GM18511 (cell line): ENCODE data around the gene TRPC1.
"Not testable (repeated sequence)": the region's sequence is repeated elsewhere in the genome, so short reads cannot be mapped to it uniquely, and the experiment has no call there.

Experiments used
- ATAC-seq: cut with Tn5 transposase; IDR thresholded peaks from one replicate; pipeline ENCODE4 v1.9.1; 2021; ENCODE audit warnings: mild to moderate bottlenecking, moderate library complexity; ENCODE audit not compliant: unreplicated experiment

Gene TRPC1

DNA sequence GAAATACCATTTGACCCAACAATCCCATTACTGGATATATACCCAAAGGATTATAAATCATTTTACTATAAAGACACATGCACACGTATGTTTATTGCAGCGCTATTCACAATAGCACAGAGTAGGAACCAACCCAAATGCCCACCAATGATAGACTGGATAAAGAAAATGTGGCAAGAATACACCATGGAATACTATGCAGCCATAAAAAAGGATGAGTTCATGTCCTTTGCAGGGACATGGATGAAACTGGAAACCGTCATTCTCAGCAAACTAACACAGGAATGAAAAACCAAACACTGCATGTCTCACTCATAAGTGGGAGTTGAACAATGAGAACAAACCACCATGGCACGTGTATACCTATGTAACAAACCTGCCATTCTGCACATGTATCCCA lies 26.7 kb downstream of the TRPC1 start:
- not testable (repeated sequence) for ATAC-seq

GRCh38 chr3:142752605-142753004 lies 28.8 kb downstream of the TRPC1 start:
- ATAC-seq, result not testable (repeated sequence)

DNA sequence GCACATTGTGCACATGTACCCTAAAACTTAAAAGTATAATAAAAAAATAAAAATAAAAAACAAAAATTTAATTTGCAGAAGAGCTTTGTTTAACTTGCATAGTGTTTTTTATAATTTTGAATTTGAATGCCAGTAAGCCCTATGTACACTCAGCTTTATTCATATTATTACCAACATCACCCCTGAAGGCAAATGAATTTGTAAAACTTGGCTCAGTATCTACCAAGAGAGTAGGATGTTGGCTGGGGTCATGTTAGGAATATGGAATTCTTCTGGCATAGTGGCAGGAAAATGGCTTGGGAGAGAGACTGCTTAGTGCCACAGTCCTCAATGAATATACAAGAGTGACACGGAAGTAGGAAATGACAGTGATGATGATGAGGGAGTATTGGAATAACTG lies 30.7 kb downstream of the TRPC1 start:
- ATAC-seq, result no peak

DNA sequence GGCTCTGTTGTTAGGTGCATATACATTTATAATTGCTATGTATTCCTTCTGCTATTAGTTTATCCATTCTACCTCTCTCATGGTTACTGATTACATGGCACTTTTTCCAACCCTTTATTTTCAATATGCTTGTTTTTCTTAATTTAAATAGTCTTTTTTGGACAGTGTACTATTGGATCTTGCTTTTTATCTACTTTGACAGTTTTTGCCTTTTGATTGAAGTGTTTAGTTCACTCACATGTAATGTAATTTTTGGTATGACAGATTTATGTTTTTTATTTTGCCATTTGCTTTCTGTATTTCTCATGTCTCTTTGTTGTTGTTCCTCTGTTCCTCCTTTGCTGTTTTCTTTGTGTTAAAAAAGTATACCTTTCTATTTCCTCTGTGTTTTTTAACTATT lies 44.5 kb downstream of the TRPC1 start:
- ATAC-seq, result no peak

GRCh38 chr3:142777927-142778326 lies 54.1 kb downstream of the TRPC1 start:
- no peak for ATAC-seq

DNA sequence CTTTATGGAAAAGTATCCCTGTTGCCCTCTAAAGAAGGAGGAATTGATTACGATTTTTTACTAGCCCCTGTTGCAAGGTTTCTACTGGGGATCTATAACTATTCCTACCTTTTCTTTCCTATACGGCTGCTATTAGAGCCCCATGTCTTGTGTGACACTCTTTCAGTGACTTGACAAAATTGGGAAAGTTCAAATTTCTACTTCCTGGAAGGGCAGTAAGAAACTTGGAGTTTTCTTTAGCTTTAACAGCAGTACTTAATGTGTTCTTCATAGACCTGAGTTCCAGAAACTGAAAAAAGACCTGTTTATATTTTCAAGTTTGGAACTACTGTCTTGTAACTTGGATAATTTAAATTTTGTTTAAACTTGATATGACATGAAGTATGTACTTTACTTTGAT lies 54.7 kb downstream of the TRPC1 start:
- ATAC-seq, result no peak

GRCh38 chr3:142779591-142779990 lies 55.8 kb downstream of the TRPC1 start:
- ATAC-seq, result no peak

GRCh38 chr3:142782616-142783015 lies 58.8 kb downstream of the TRPC1 start:
- no peak for ATAC-seq

- no peak for ATAC-seq
Observed at GRCh38 chr3:142784228-142784627, 60.4 kb downstream of the TRPC1 start.

- ATAC-seq, result no peak
Observed at GRCh38 chr3:142785996-142786395, 62.2 kb downstream of the TRPC1 start.

- no peak for ATAC-seq
Observed at GRCh38 chr3:142787719-142788118, 63.9 kb downstream of the TRPC1 start.

- no peak for ATAC-seq
Observed at GRCh38 chr3:142794508-142794907, 70.7 kb downstream of the TRPC1 start.

- no peak for ATAC-seq
Observed at GRCh38 chr3:142795332-142795731, 71.5 kb downstream of the TRPC1 start.

GRCh38 chr3:142796823-142797222 lies 73.0 kb downstream of the TRPC1 start:
- ATAC-seq, result no peak

GRCh38 chr3:142801746-142802145 lies 77.9 kb downstream of the TRPC1 start:
- ATAC-seq, result no peak

- no peak for ATAC-seq
Observed at GRCh38 chr3:142802891-142803290, 79.1 kb downstream of the TRPC1 start.

DNA sequence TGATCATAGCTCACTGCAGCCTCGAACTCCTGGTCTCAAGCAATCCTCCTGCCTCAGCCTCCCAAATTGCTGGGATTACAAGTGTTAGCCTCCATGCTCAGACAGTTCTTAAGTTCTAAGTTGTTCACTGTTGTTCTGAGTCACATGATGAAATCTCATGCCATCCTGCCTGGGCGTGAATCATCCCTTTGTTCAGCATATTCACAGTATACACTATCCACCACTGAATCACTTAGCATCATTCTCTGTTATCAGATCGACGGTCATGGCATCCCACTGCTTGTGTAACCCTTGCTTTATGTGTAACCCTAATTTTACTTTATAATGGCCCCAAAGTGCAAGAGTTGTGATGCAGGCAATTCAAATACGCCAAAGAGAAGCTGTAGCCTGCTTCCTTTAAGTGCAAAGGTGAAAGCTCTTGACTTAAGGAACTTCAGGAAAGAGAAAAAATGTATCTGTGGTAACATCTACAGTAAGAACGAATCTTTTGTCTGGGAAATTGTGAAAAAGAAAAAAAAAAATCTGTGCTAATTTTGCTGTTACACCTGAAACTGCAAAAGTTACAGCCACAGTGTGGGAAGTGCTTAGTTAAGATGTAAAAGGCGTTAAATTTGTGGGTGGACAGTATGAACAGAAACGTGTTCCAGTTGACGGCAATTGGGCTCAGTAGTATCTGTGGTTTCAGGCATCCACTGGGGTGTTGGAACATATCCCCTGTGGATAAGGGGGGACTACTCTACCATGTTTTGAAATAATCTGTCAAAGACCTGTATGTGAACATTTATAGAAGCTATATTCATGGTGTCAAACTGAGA lies 84.5 kb downstream of the TRPC1 start:
- no peak for ATAC-seq

DNA sequence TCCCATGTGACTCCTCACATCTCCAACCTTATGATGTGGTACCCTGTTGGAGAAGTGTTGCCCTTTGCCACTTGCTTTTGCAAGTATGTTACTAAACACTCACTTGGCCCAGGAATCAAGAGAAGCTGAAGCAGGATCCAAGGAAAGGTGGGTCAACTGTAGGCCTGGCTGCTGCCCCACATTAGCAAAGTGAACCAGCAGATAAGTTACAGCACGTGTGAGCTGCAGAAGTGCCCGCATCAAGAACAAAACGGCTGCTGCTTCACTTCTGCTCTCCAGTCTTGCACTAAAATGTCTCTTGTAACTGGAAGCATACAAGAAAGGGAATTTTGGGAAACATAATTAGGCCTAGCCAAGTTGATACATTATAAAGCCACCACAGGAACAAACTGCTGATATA lies 85.4 kb downstream of the TRPC1 start:
- ATAC-seq, result no peak

DNA sequence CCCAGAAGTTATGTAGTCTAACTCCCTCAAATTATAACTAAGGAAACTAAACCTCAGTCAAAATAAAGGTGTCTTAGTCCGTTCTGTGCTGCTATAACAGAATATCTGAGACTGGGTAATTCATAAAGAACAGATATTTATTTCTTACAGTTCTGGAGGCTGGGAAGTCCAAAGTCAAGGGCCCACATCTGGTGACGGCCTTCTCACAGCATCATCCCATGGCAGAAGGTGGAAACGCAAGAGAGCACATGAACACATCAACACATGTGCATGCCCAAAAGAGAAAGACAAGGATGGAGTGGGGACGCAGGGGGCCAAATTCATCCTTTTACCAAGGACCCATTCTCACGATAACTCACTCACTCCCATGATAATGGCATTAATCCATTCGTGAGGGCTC lies 92.0 kb downstream of the TRPC1 start:
- no peak for ATAC-seq

DNA sequence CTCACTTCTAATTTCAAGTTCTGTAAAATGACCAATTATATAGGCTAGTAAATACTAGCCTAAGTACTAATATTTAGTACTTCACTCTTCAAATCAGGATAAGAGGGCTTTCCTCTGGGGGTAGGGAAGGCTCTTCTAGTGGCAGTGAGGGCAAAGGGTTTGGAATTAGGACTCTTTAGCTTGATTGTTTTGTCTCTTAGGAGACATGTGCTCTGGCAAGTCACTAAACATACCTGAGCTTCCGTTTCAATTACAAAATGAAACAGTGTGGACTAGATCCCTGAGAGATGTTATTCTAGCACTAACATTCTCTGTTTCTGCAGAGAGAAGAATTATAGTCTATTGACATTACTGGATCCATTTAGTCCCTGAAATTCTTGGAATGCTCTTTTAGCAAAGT lies 93.5 kb downstream of the TRPC1 start:
- ATAC-seq, result no peak

DNA sequence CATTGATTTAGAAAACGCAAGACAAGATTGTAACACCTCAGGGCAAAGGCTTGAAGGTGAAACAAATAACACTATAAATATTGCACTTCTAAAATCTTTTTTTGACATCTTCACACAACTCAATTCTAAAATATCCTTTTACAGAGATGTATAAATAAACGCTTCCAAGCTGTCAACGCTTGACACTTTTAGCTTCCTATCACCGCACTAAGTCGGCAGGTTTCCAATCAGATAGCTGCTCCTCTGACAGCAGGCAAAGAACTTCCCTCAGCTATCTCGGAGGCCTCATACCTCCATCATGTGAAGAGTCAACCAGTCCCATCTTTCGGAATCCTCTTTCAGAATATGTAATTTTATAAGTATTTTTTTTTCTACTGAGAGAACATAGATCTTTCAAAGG lies 94.1 kb downstream of the TRPC1 start:
- ATAC-seq, result no peak

DNA sequence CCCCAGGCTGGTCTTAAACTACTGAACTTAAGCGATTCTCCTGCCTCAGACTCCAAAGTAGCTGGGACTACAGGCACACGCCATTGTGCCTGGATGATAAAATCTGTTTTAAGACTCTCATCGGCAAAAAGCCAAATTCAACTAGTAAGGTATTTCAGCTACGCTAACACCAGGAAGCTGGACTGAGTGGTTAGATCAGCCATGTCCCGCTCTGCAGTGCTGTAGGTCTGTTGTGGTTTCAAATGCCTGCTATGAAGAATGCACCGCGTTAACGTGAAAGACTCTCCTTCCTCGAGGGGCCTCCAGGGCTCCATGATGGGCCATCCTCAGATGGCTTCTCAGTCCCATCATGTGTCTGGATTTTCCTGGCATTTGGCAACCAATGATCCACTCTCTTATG lies 94.8 kb downstream of the TRPC1 start:
- no peak for ATAC-seq

- ATAC-seq, result no peak
Observed at GRCh38 chr3:142819179-142819578, 95.3 kb downstream of the TRPC1 start.
